Measurements from ENCODE around the gene ARID4B.

GRCh38 chr1:235313931-235314678 lies 13.9 kb downstream of the ARID4B start:
- TF ChIP-seq POLR2A (IDR thresholded peaks at IDR 0.05; ENCODE audit: low read depth, low read length) (no peak), POLR2AphosphoS5 (IDR thresholded peaks at IDR 0.05; ENCODE audit: low read depth, low read length) (no peak), TAF1 (IDR thresholded peaks at IDR 0.05; ENCODE audit: borderline replicate concordance, low read depth, low read length) (no peak)
